Stomach (tissue), 9 donors: ENCODE measurements around the gene SEMA4C. TPM values are rescaled to one million over a fixed set of nuclear protein-coding genes. Genes with fewer than 3 reads are reported as not detected.

Experiments used
- DNase-seq, 2 donors: peaks; one replicate each; pipeline versions ENCODE4 v3.0.0 to v3.0.0-alpha.2; 2013 to 2019
- H3K27ac ChIP-seq, 5 donors: fragments of 200-600 bp in 4 of 5; sonication (generic) in 4 of 5; one replicate each; pipeline ENCODE4 v1.5.1; 2013 to 2019; ENCODE audit warnings: mild to moderate bottlenecking in 1 of 5, moderate library complexity in 1 of 5
- H3K27me3 ChIP-seq, 3 donors: fragments of 200-600 bp; sonication (generic); one replicate each; pipeline ENCODE4 v1.5.1; 2017 to 2019; ENCODE audit warnings: mixed run types in 1 of 3
- H3K36me3 ChIP-seq, 4 donors: fragments of 200-600 bp; sonication (generic); 1 replicate in 3 of 4; 2 replicates in 1 of 4; pipeline ENCODE4 v1.5.1; 2016 to 2019
- H3K4me1 ChIP-seq, 4 donors: fragments of 200-600 bp; sonication (generic); one replicate each; pipeline ENCODE4 v1.5.1; 2016 to 2019
- H3K4me3 ChIP-seq, 4 donors: fragments of 200-600 bp; sonication (generic) in 3 of 4; one replicate each; pipeline ENCODE4 v1.5.1; 2016 to 2019; ENCODE audit warnings: mild to moderate bottlenecking in 1 of 4
- H3K9me3 ChIP-seq, 4 donors: fragments of 200-600 bp; sonication (generic); one replicate each; pipeline ENCODE4 v1.5.1; 2016 to 2019
- EP300 ChIP-seq: sonication (generic); formaldehyde crosslinking; IDR thresholded peaks from one replicate; pipeline ENCODE4 v1.6.1; 2017; ENCODE audit warnings: antibody characterized with exemption
- POLR2A ChIP-seq, 4 donors: fragments of 450-650 bp; IDR thresholded peaks; one replicate each; pipeline ENCODE4 v1.6.1; 2016; ENCODE audit warnings: antibody characterized with exemption in 4 of 4, control low read depth in 2 of 4, mild to moderate bottlenecking in 1 of 4, moderate library complexity in 1 of 4
- POLR2AphosphoS5 ChIP-seq, 3 donors: sonication (generic); formaldehyde crosslinking; IDR thresholded peaks; one replicate each; pipeline ENCODE4 v1.6.1; 2016; ENCODE audit warnings: antibody characterized with exemption in 3 of 3
- WGBS, 5 donors: extraction: QIAGEN DNeasy Blood & Tissue Kit in 3 of 5; methylation state at CpG; one replicate each; pipeline versions ENCODE4 v1.1.5 to v1.1.7; 2013 to 2018; 5-methylcytosine and 5-hydroxymethylcytosine counted together
- intact Hi-C: fragments of 100-400 bp; cut with DNase I; formaldehyde crosslinking; loops from one replicate; pipeline ENCODE4 v1.15.1; 2023; ENCODE audit warnings: low total_unique reads
- polyA plus RNA-seq, 3 donors: library from polyadenylated mRNA; stranded (reverse); fragments of 200-250 nt; gene quantifications; one replicate each; pipeline ENCODE4 v1.2.3, GENCODE V29; 2013
- total RNA-seq, 5 donors: library from RNA; depleted of rRNA; stranded (reverse); fragments of >200 nt; gene quantifications; one replicate each; pipeline versions ENCODE4 v1.1.0 to v1.2.3, GENCODE V29; 2014 to 2016
- TF ChIP-seq, protein P1 (sequence below), 7 experiments: fragments of 450-650 bp in 4 of 7; fragments of 200-600 bp in 3 of 7; sonication (generic) in 3 of 7; IDR thresholded peaks; one replicate each; pipeline ENCODE4 v1.5.1; 2016 to 2019; ENCODE audit warnings: antibody characterized with exemption in 7 of 7, control low read depth in 2 of 7, mild to moderate bottlenecking in 1 of 7
- donor health status: healthy with polysubstance abuse.
- donor health status: Bipolar disorder and iron deficiency.
- donor health status: healthy.

Gene SEMA4C
- total and polyA plus RNA-seq, 8 donors: 5.7 to 78.8 (median 18.0) TPM

DNA sequence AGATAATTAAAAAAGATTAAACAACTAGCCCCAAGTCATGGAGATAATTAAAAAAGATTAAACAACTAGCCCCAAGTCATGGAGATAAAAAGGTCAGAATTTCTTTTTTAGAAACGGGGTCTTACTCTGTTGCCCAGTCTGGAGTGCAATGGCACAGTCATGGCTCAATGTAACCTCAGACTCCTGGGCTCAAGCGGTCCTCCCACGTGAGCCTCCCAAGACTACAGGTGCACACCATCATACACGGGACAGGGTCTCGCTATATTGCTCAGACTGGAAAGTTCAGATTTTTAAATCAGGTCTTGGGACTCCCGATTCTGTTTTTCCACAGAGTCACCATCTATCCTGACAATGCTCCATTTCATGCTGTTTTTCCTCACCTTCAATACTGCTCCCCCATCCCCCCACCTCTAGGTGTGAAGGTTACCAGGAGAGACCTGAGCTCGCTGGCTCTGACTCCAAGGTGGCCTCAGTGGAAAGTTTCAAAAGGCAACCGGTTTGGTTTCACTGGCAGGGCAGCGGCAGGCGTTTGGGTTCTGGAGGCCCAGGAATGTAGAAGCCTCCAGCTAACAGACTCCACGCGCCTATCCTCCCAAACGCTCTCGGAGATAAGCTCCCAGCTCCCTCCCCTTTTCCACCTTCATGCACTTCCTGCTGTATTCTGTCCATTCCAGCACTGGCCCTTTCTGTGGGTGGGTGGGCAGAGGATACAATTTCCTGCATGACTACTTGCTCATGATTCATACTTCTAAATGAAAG, 2.9 kb upstream of the SEMA4C start:
- no peaks in the 10 kb centered on the region for H3K9me3 ChIP-seq
- H3K36me3 ChIP-seq: no peaks in the 10 kb centered on the region
- no peak overlapping the region for H3K4me3 ChIP-seq
- TF ChIP-seq POLR2AphosphoS5 (IDR thresholded peaks at IDR 0.05) (no peak), POLR2A (IDR thresholded peaks at IDR 0.05) (no peak), EP300 (no peak)
- TF ChIP-seq, protein P1, sequence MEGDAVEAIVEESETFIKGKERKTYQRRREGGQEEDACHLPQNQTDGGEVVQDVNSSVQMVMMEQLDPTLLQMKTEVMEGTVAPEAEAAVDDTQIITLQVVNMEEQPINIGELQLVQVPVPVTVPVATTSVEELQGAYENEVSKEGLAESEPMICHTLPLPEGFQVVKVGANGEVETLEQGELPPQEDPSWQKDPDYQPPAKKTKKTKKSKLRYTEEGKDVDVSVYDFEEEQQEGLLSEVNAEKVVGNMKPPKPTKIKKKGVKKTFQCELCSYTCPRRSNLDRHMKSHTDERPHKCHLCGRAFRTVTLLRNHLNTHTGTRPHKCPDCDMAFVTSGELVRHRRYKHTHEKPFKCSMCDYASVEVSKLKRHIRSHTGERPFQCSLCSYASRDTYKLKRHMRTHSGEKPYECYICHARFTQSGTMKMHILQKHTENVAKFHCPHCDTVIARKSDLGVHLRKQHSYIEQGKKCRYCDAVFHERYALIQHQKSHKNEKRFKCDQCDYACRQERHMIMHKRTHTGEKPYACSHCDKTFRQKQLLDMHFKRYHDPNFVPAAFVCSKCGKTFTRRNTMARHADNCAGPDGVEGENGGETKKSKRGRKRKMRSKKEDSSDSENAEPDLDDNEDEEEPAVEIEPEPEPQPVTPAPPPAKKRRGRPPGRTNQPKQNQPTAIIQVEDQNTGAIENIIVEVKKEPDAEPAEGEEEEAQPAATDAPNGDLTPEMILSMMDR (IDR thresholded peaks at IDR 0.05): no peak
- peaks cover 29 to 60% (median 40%) of the 10 kb centered on the region in 4 donors for H3K4me1 ChIP-seq
- intact Hi-C loops: no loop called here
- DNase-seq: peak in 1 of 2 donors; percentile 60
- peaks cover 0 to 22% (median 0%) of the 10 kb centered on the region in 3 donors for H3K27me3 ChIP-seq
- WGBS, 5 donors: 52 to 72% (median 59%) methylated on average over 14 of the region's 14 CpGs
- H3K27ac ChIP-seq: peak overlapping the region in 3 of 5 donors; percentile 37 to 54 (median 50)

DNA sequence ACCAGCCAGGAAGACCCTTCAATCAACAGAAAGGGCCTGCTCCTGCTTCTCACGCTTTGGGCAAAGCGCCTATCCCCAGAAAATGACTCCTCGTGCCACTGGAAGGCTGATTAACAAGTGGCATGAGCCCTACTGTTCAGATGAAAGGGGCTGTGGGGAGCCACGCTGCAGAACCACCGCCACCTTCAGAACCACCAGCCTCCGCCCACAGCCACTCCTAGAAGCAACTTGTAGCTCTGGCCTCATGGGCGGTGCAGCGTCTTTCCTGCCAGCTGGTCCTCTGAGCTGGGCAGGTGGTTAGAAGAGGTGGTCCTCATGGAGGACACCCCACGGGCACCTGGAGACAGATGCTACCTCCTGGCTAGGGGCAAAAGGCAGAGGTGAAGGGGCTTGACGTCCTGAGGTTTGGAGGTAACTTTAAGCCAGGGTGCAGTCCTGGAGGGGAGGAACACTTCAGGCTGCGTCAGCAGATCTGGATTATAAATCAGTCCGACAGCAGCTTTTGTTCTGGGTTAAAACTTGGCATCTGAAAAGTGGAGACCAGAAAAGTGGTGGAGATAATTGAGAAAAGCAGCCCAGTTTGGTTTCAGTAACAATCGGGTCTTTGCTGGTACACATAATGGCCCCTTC, 861 bp upstream of the SEMA4C start:
- Histone ChIP-seq H3K36me3 (peaks cover 8 to 17% (median 13%) of the 10 kb centered on the region in 4 donors), H3K4me1 (peaks cover 49 to 81% (median 60%) of the 10 kb centered on the region in 4 donors), H3K4me3 (peak overlapping the region; percentile 60 to 99 (median 96)), H3K27ac (peak overlapping the region; percentile 91 to 99 (median 97)), H3K27me3 (peaks cover 0 to 22% (median 0%) of the 10 kb centered on the region in 3 donors), H3K9me3 (no peaks in the 10 kb centered on the region)
- peak in 1 of 3 donors; percentile 36 for TF ChIP-seq POLR2AphosphoS5 (IDR thresholded peaks at IDR 0.05)
- TF ChIP-seq POLR2A (IDR thresholded peaks at IDR 0.05): no peak
- intact Hi-C loops: no loop called here
- 6 to 14% (median 7%) methylated on average over 12 to 13 of the region's 13 CpGs for WGBS, 5 donors
- DNase-seq: peak; percentile 64 to 82

DNA sequence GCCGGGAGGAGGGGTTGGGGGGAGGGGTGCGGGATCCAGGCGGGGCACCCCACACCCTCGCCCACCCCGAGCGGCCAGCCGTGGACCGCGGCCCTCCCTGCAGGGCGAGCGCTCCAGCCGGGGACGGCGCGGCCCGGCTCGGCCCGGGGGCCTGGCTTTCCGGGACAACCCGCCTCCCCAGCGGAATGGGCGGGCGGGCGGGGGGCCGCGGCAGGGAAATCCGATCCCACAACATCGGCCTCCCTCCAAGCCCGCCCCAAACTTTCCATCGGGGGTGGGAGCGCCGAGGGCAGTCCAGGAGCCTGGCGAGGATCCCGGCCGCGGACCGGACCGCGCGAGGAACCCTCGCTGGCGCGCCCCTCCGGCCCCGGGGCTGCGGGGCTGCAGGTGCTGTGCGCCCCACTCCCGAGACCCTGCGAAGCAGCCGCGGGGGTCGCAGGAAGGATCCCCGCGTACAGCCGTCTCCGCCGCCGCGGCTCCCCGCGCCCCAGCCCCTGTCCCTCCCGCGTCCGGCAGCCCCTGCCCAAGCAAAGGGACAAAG, 529 bp downstream of the SEMA4C start:
- peak; percentile 84 to 94 for DNase-seq
- Histone ChIP-seq H3K4me3 (peak overlapping the region; percentile 60 to 99 (median 96)), H3K4me1 (peaks cover 57 to 83% (median 69%) of the 10 kb centered on the region in 4 donors), H3K27ac (peak overlapping the region; percentile 91 to 99 (median 97)), H3K36me3 (peaks cover 21 to 31% (median 27%) of the 10 kb centered on the region in 4 donors), H3K27me3 (peaks cover 0 to 22% (median 0%) of the 10 kb centered on the region in 3 donors), H3K9me3 (no peaks in the 10 kb centered on the region)
- intact Hi-C loops: no loop called here
- TF ChIP-seq POLR2AphosphoS5 (IDR thresholded peaks at IDR 0.05): peak; percentile 21 to 41 (median 39)
- TF ChIP-seq EP300: no peak
- no peak for TF ChIP-seq POLR2A (IDR thresholded peaks at IDR 0.05)
- WGBS, 5 donors: 0 to 1% (median 1%) methylated on average over 22 to 64 of the region's 64 CpGs

DNA sequence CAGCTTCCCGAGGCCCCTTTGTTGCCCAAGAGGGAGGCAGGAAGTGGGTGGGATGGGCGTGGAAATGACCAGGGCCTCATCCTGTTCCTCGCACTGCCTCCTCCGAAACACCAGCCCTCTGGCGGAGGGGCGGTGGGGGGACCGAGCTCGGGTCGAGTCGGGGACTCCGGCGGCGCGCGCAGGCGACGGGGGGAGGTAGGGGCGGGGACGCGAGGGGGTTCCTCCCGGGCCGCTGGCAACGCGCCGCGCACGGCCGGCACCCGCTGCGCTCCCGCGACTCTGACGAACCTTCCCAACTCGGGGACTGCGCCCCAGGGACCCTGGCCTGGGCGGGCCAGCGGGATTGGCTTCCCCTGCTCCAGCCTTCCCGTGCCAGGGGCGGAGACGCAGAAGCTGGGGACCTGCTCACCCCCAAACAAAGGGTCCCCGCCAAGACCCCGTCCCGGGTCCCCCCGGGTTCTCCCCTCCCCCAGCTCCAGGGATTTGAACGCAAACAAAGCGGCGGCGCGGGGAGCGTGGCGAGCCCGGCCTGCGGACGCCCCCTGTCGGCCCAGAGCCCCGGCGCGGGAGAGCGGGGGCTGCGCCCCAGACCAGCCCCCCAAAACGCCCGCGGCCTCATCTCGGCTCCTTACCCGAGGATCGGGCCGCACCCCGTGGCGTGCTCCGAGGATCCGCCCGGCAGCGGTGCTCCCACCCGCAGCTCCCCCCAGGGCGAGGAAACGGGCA, 1.2 kb downstream of the SEMA4C start:
- intact Hi-C loops: no loop called here
- 0 to 1% (median 0%) methylated on average over 8 to 76 of the region's 76 CpGs for whole genome bisulfite sequencing, 5 donors

More for the DNA sequence above, 1.2 kb downstream of the SEMA4C start:
- H3K4me3 ChIP-seq: peak overlapping the region; percentile 60 to 99 (median 96)
- H3K4me1 ChIP-seq: peaks cover 57 to 83% (median 73%) of the 10 kb centered on the region in 4 donors
- no peaks in the 10 kb centered on the region for H3K9me3 ChIP-seq
- peak overlapping the region; percentile 91 to 99 (median 97) for H3K27ac ChIP-seq
- peak; percentile 61 to 84 (median 73) for TF ChIP-seq POLR2AphosphoS5 (IDR thresholded peaks at IDR 0.05)
- no peak for TF ChIP-seq POLR2A (IDR thresholded peaks at IDR 0.05)
- no peak for TF ChIP-seq EP300
- TF ChIP-seq, protein P1 (IDR thresholded peaks at IDR 0.05): peak in 5 of 7 experiments; percentile 16 to 71 (median 51)
- peaks cover 28 to 37% (median 33%) of the 10 kb centered on the region in 4 donors for H3K36me3 ChIP-seq
- H3K27me3 ChIP-seq: peaks cover 0 to 22% (median 0%) of the 10 kb centered on the region in 3 donors
- peak; percentile 75 to 96 for DNase-seq
